Panc1 (cell line): Measurements from ENCODE around the gene CPLANE2. TPM values are rescaled to one million over a fixed set of nuclear protein-coding genes. Genes with fewer than 3 reads are reported as not detected.

ENCODE experiments used
- ATAC-seq: fragments of 200-7000 bp; cut with Tn5 transposase; 2 replicates; pipeline ENCODE4 v1.9.1; 2020; ENCODE audit warnings: mild to moderate bottlenecking, moderate library complexity
- BruUV-seq: library from RNA; stranded (reverse); fragments of 400-500 nt; replicated peaks from 2 replicates; lab custom pipeline; 2021; lab: Mats Ljungman, UMichigan
- CTCF ChIA-PET: fragments of 300-600 bp; sonication (Branson Sonifier 250); formaldehyde crosslinking; loops from one replicate; lab custom pipeline; 2022; ENCODE audit warnings: antibody characterized with exemption; lab: Charles Lee
- POLR2A ChIA-PET: fragments of 300-600 bp; sonication (Branson Sonifier 250); formaldehyde crosslinking; loops from one replicate; lab custom pipeline; 2022; ENCODE audit warnings: antibody characterized with exemption; lab: Charles Lee
- DNase-seq: peaks from one replicate; pipeline ENCODE4 v3.0.0-alpha.2; 2010; ENCODE audit warnings: low read depth, low spot score
- H3K27ac ChIP-seq: 2 replicates; pipeline ENCODE4 v1.5.1; 2011; ENCODE audit warnings: mild to moderate bottlenecking, low read length, inconsistent platforms
- H3K27me3 ChIP-seq: fragments of 200-500 bp; sonication (Bioruptor generic); 2 replicates; pipeline ENCODE4 v1.6.0; 2014; ENCODE audit warnings: low read length, inconsistent platforms; ENCODE audit not compliant: control insufficient read depth, insufficient read depth
- H3K36me3 ChIP-seq: fragments of 200-500 bp; sonication (Bioruptor generic); 2 replicates; pipeline ENCODE4 v1.5.1; 2014; ENCODE audit warnings: inconsistent platforms, mild to moderate bottlenecking, low read length, moderate library complexity; ENCODE audit not compliant: control insufficient read depth, insufficient read depth
- H3K4me1 ChIP-seq: 2 replicates; pipeline ENCODE4 v1.5.1; 2011; ENCODE audit warnings: inconsistent platforms, mild to moderate bottlenecking, low read length, moderate library complexity; ENCODE audit not compliant: control insufficient read depth, insufficient read depth
- H3K4me3 ChIP-seq, 2 experiments: 2 replicates each; pipeline ENCODE4 v1.5.1; 2011 to 2012; ENCODE audit warnings: low read depth in 2 of 2, low read length in 2 of 2, mild to moderate bottlenecking in 2 of 2, inconsistent platforms in 1 of 2, moderate library complexity in 1 of 2
- H3K9me3 ChIP-seq: fragments of 200-500 bp; sonication (Bioruptor generic); 2 replicates; pipeline ENCODE4 v1.5.1; 2014; ENCODE audit warnings: low read depth, mild to moderate bottlenecking, inconsistent platforms, low read length, moderate library complexity; ENCODE audit not compliant: control insufficient read depth, insufficient read depth
- POLR2AphosphoS5 ChIP-seq: IDR thresholded peaks from 2 replicates; pipeline ENCODE4 v1.6.1; 2012; ENCODE audit warnings: mild to moderate bottlenecking, low read depth, low read length, moderate library complexity
- SIN3A ChIP-seq: IDR thresholded peaks from 2 replicates; pipeline ENCODE4 v1.6.1; 2012; ENCODE audit warnings: low read depth, mild to moderate bottlenecking, low read length, moderate library complexity, borderline replicate concordance; ENCODE audit not compliant: insufficient read depth
- TCF7L2 ChIP-seq: IDR thresholded peaks from 2 replicates; pipeline ENCODE4 v1.6.1; 2011; ENCODE audit warnings: mild to moderate bottlenecking, low read depth, low read length, inconsistent platforms
- in situ Hi-C: cut with HindIII; loops from 2 replicates; pipeline ENCODE4 v1.10.0; 2016; ENCODE audit warnings: low sequenced_read_pairs, low pct_unique_long_range_greater_than_20kb
- intact Hi-C: fragments of 100-400 bp; cut with micrococcal nuclease; formaldehyde crosslinking; loops from one replicate; pipeline ENCODE4 v1.10.0; 2022; ENCODE audit not compliant: unreplicated experiment
- total RNA-seq: library from RNA; stranded (reverse); gene quantifications from one replicate; pipeline ENCODE4 v1.2.1, GENCODE V29; 2021; ENCODE audit not compliant: unreplicated experiment
- TF ChIP-seq, protein P1 (sequence below), 2 experiments: IDR thresholded peaks; 2 replicates each; pipeline ENCODE4 v1.6.1; 2011 to 2012; ENCODE audit warnings: low read depth in 2 of 2, control low read depth in 1 of 2, low read length in 1 of 2, mild to moderate bottlenecking in 1 of 2, moderate library complexity in 1 of 2; ENCODE audit not compliant: insufficient read depth in 1 of 2
- TF ChIP-seq, protein P2 (sequence below): fragments of 450-650 bp; IDR thresholded peaks from 2 replicates; pipeline ENCODE4 v1.5.1; 2017; ENCODE audit warnings: mild to moderate bottlenecking

The CPLANE2 gene
- total RNA-seq, 1 experiment from 2014 or later: 17.8 TPM

- no peak overlapping the region for H3K4me3 ChIP-seq
- ATAC-seq (no peak), DNase-seq (no peak)
- H3K36me3 ChIP-seq: no peaks in the 10 kb centered on the region
- intact Hi-C loops (no loop called here), in situ Hi-C loops (no loop called here)
- POLR2A ChIA-PET: no interaction called here
- H3K9me3 ChIP-seq: no peaks in the 10 kb centered on the region
- H3K27ac ChIP-seq: no peak overlapping the region
- no peaks in the 10 kb centered on the region for H3K27me3 ChIP-seq
- no peaks in the 10 kb centered on the region for H3K4me1 ChIP-seq
- CTCF ChIA-PET: no interaction called here
- no TSS peak for BruUV-seq
- TF ChIP-seq POLR2AphosphoS5: no peak
- no peak for TF ChIP-seq TCF7L2
- TF ChIP-seq, protein P1, sequence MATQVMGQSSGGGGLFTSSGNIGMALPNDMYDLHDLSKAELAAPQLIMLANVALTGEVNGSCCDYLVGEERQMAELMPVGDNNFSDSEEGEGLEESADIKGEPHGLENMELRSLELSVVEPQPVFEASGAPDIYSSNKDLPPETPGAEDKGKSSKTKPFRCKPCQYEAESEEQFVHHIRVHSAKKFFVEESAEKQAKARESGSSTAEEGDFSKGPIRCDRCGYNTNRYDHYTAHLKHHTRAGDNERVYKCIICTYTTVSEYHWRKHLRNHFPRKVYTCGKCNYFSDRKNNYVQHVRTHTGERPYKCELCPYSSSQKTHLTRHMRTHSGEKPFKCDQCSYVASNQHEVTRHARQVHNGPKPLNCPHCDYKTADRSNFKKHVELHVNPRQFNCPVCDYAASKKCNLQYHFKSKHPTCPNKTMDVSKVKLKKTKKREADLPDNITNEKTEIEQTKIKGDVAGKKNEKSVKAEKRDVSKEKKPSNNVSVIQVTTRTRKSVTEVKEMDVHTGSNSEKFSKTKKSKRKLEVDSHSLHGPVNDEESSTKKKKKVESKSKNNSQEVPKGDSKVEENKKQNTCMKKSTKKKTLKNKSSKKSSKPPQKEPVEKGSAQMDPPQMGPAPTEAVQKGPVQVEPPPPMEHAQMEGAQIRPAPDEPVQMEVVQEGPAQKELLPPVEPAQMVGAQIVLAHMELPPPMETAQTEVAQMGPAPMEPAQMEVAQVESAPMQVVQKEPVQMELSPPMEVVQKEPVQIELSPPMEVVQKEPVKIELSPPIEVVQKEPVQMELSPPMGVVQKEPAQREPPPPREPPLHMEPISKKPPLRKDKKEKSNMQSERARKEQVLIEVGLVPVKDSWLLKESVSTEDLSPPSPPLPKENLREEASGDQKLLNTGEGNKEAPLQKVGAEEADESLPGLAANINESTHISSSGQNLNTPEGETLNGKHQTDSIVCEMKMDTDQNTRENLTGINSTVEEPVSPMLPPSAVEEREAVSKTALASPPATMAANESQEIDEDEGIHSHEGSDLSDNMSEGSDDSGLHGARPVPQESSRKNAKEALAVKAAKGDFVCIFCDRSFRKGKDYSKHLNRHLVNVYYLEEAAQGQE (IDR thresholded peaks at IDR 0.05; ENCODE audit: insufficient read depth in 1 of 2, low read depth in 2 of 2, low read length in 1 of 2): no peak
- no peak for TF ChIP-seq SIN3A
- TF ChIP-seq, protein P2, sequence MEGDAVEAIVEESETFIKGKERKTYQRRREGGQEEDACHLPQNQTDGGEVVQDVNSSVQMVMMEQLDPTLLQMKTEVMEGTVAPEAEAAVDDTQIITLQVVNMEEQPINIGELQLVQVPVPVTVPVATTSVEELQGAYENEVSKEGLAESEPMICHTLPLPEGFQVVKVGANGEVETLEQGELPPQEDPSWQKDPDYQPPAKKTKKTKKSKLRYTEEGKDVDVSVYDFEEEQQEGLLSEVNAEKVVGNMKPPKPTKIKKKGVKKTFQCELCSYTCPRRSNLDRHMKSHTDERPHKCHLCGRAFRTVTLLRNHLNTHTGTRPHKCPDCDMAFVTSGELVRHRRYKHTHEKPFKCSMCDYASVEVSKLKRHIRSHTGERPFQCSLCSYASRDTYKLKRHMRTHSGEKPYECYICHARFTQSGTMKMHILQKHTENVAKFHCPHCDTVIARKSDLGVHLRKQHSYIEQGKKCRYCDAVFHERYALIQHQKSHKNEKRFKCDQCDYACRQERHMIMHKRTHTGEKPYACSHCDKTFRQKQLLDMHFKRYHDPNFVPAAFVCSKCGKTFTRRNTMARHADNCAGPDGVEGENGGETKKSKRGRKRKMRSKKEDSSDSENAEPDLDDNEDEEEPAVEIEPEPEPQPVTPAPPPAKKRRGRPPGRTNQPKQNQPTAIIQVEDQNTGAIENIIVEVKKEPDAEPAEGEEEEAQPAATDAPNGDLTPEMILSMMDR: no peak
Measured at GRCh38 chr1:16266411-16267118, 29.6 kb upstream of the CPLANE2 start.

DNA sequence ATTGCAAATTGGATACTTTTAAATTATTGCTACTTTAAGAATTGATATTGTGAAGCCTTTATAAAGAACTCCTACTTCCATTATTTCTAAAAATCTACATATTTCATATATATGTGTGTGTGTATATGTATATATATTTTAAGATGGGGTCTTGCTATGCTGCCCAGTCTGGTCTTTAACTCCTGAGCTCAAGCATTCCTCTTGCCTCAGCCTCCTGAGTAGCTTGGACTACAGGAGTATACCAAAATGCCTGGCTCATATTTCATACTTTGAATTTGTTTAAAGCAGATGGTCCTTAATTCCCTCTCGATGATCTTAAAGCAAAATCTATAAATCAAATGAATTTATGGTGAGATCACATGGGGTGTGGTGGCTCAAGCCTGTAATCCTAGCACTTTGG is 25.1 kb upstream of the CPLANE2 start:
- Histone ChIP-seq H3K4me3 (no peak overlapping the region), H3K27ac (no peak overlapping the region), H3K4me1 (no peaks in the 10 kb centered on the region), H3K27me3 (no peaks in the 10 kb centered on the region), H3K9me3 (no peaks in the 10 kb centered on the region), H3K36me3 (no peaks in the 10 kb centered on the region)
- BruUV-seq: no TSS peak
- POLR2A ChIA-PET: no interaction called here
- no peak for ATAC-seq
- CTCF ChIA-PET: no interaction called here
- DNase-seq: no peak
- TF ChIP-seq, protein P2: no peak
- TF ChIP-seq TCF7L2 (no peak), POLR2AphosphoS5 (no peak), SIN3A (no peak)
- TF ChIP-seq, protein P1 (IDR thresholded peaks at IDR 0.05; ENCODE audit: insufficient read depth in 1 of 2, low read depth in 2 of 2, low read length in 1 of 2): no peak
- intact Hi-C loops: no loop called here
- in situ Hi-C loops: no loop called here
